MCF 10A (cell line): ENCODE results near the gene PICK1. TPM values are rescaled to one million over a fixed set of nuclear protein-coding genes. Genes with fewer than 3 reads are reported as not detected.
"Not testable (repeated sequence)": the region's sequence is repeated elsewhere in the genome, so short reads cannot be mapped to it uniquely, and the experiment has no call there.

ENCODE experiments used
- BruUV-seq: library from RNA; stranded (reverse); fragments of 400-500 nt; replicated peaks from 2 replicates; lab custom pipeline; 2021; lab: Mats Ljungman, UMichigan
- CTCF ChIA-PET: fragments of 300-600 bp; sonication (Branson Sonifier 250); formaldehyde crosslinking; extraction: SDS; loops from one replicate; lab custom pipeline; 2021; ENCODE audit warnings: antibody characterized with exemption, inconsistent platforms; lab: Yijun Ruan, JAX
- POLR2A ChIA-PET: fragments of 300-600, 350-650 bp; sonication (Branson Sonifier 250); formaldehyde crosslinking; extraction: SDS; loops from one replicate; lab custom pipeline; 2020; ENCODE audit warnings: antibody characterized with exemption, inconsistent platforms; lab: Yijun Ruan, JAX
- DNase-seq: peaks from one replicate; pipeline ENCODE4 v3.0.0-alpha.2; 2018; ENCODE audit not compliant: unreplicated experiment
- H3K27ac Mint-ChIP-seq: one replicate; pipeline ENCODE4 v1.8.0; 2022; ENCODE audit warnings: mild to moderate bottlenecking, low read depth, mixed read lengths; ENCODE audit not compliant: unreplicated experiment
- H3K27me3 Mint-ChIP-seq: one replicate; pipeline ENCODE4 v1.8.0; 2022; ENCODE audit warnings: mixed read lengths; ENCODE audit not compliant: insufficient read depth, unreplicated experiment
- H3K36me3 Mint-ChIP-seq: one replicate; pipeline ENCODE4 v1.8.0; 2022; ENCODE audit warnings: mild to moderate bottlenecking, moderate library complexity, mixed read lengths; ENCODE audit not compliant: insufficient read depth, unreplicated experiment
- H3K4me1 Mint-ChIP-seq: one replicate; pipeline ENCODE4 v1.8.0; 2022; ENCODE audit warnings: mixed read lengths; ENCODE audit not compliant: insufficient read depth, unreplicated experiment
- H3K4me3 Mint-ChIP-seq: one replicate; pipeline ENCODE4 v1.8.0; 2022; ENCODE audit warnings: mild to moderate bottlenecking, moderate library complexity, mixed read lengths; ENCODE audit not compliant: unreplicated experiment
- H3K9me3 Mint-ChIP-seq: one replicate; pipeline ENCODE4 v1.8.0; 2022; ENCODE audit warnings: mixed read lengths; ENCODE audit not compliant: unreplicated experiment
- CTCF ChIP-seq: fragments of 200-600 bp; IDR thresholded peaks from one replicate; pipeline ENCODE4 v1.8.0; 2022; ENCODE audit warnings: antibody characterized with exemption, mild to moderate bottlenecking; ENCODE audit not compliant: unreplicated experiment
- intact Hi-C: fragments of 100-400 bp; cut with micrococcal nuclease; formaldehyde crosslinking; loops from 2 replicates; pipeline ENCODE4 v1.14.1; 2022
- total RNA-seq: library from RNA; stranded (reverse); gene quantifications from 2 replicates; pipeline ENCODE4 v1.2.3, GENCODE V29; 2022

The PICK1 gene
- total RNA-seq, 1 experiment from 2014 or later, result 40.6 TPM

GRCh38 chr22:38078046-38078840 is 21.0 kb downstream of the PICK1 start:
- intact Hi-C loops, result no loop called here
- no peak for TF ChIP-seq CTCF
- CTCF ChIA-PET, result no interaction called here
- no peaks in the 10 kb centered on the region for H3K27me3 Mint-ChIP-seq
- POLR2A ChIA-PET, result interaction anchor here (1.0 kb wide), 1 partner anchor 21 kb away, joined by 5 read pairs; the partner anchor contains the start of gene PICK1
- H3K4me3 Mint-ChIP-seq, result no peak overlapping the region
- H3K4me1 Mint-ChIP-seq, result no peaks in the 10 kb centered on the region
- H3K9me3 Mint-ChIP-seq, result no peaks in the 10 kb centered on the region
- peaks cover 12% of the 10 kb centered on the region for H3K36me3 Mint-ChIP-seq
- no TSS peak for BruUV-seq
- no peak overlapping the region for H3K27ac Mint-ChIP-seq
- no peak for DNase-seq

GRCh38 chr22:38079208-38079607 is 22.0 kb downstream of the PICK1 start:
- H3K36me3 Mint-ChIP-seq, result peaks cover 10% of the 10 kb centered on the region
- DNase-seq, H3K4me1 Mint-ChIP-seq, H3K27ac Mint-ChIP-seq, POLR2A ChIA-PET, H3K4me3 Mint-ChIP-seq, H3K9me3 Mint-ChIP-seq, H3K27me3 Mint-ChIP-seq, BruUV-seq, intact Hi-C loops: not testable (repeated sequence)
- CTCF ChIA-PET, result interaction anchor here (0.7 kb wide), 1 partner anchor 159 kb away, joined by 4 read pairs; no protein-coding TSS in a partner anchor

- Mint-ChIP-seq H3K27me3 (no peaks in the 10 kb centered on the region), H3K4me1 (no peaks in the 10 kb centered on the region), H3K9me3 (no peaks in the 10 kb centered on the region), H3K36me3 (peaks cover 10% of the 10 kb centered on the region), H3K27ac (no peak overlapping the region), H3K4me3 (no peak overlapping the region)
- no peak for TF ChIP-seq CTCF
- POLR2A ChIA-PET, result no interaction called here
- no peak for DNase-seq
- CTCF ChIA-PET, result interaction anchor here (0.7 kb wide), 1 partner anchor 159 kb away, joined by 4 read pairs; no protein-coding TSS in a partner anchor
- no TSS peak for BruUV-seq
- intact Hi-C loops, result no loop called here
These were observed 22.6 kb downstream of the PICK1 start for GRCh38 chr22:38079804-38080203.

- no peak for DNase-seq
- POLR2A ChIA-PET, result no interaction called here
- no TSS peak for BruUV-seq
- TF ChIP-seq CTCF, result no peak
- intact Hi-C loops, result no loop called here
- H3K27ac Mint-ChIP-seq, result no peak overlapping the region
- H3K4me3 Mint-ChIP-seq, result no peak overlapping the region
- H3K27me3 Mint-ChIP-seq, result no peaks in the 10 kb centered on the region
- H3K9me3 Mint-ChIP-seq, result no peaks in the 10 kb centered on the region
- no peaks in the 10 kb centered on the region for H3K4me1 Mint-ChIP-seq
- CTCF ChIA-PET, result no interaction called here
- peaks cover 9% of the 10 kb centered on the region for H3K36me3 Mint-ChIP-seq
These were observed 23.3 kb downstream of the PICK1 start for GRCh38 chr22:38080474-38080849.
